PC-3 (cell line): Measurements from ENCODE around the gene IQCE.

Experiments used
- EZH2 ChIP-seq: fragments of 300-600 bp; sonication (generic); IDR thresholded peaks from one replicate; pipeline ENCODE4 v1.6.1; 2017; ENCODE audit warnings: antibody characterized with exemption, mild to moderate bottlenecking, low read length; ENCODE audit not compliant: unreplicated experiment
- TF ChIP-seq, protein P1 (sequence below): fragments of 300-600 bp; sonication (generic); conservative IDR thresholded peaks from 2 replicates; pipeline ENCODE4 v1.5.1; 2017; ENCODE audit warnings: antibody characterized with exemption, low read depth, mild to moderate bottlenecking, low read length

DNA sequence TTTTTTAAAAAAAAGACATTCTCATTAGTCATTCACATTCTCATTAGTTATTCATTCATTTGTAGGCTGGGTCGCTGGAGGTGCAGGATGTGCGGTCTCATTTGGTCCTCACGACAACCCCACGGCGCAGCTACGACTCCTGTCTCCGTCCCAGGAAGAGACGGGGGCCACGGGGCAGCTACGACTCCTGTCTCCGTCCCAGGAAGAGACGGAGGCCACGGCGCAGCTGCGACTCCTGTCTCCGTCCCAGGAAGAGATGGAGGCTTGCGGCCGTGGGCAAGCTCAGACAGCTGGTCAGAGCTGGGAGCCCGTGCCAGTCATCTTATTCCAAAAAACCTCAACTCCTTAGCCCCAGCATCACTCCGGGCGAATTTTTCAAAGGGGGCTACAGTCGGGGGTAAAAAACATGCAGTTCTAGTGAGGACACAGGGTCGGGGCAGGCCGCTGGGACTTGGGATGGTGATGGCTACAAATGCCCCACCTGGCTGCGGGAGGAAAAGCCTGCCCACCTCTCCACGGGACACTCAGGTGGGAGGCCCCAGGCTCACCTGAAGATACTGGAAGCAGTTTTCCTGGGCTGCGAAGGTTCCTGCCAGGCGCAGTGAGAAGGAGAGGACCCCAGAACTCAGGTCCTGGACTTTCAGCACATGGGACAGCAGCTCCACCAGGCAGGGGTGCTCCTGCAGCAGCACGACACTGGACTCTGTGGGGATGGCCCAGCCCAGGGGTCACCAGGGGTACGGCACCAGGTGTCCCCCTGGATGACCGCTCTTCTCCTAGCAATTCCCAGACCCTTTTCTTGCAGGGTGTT is 11.8 kb upstream of the IQCE start:
- TF ChIP-seq, protein P1, sequence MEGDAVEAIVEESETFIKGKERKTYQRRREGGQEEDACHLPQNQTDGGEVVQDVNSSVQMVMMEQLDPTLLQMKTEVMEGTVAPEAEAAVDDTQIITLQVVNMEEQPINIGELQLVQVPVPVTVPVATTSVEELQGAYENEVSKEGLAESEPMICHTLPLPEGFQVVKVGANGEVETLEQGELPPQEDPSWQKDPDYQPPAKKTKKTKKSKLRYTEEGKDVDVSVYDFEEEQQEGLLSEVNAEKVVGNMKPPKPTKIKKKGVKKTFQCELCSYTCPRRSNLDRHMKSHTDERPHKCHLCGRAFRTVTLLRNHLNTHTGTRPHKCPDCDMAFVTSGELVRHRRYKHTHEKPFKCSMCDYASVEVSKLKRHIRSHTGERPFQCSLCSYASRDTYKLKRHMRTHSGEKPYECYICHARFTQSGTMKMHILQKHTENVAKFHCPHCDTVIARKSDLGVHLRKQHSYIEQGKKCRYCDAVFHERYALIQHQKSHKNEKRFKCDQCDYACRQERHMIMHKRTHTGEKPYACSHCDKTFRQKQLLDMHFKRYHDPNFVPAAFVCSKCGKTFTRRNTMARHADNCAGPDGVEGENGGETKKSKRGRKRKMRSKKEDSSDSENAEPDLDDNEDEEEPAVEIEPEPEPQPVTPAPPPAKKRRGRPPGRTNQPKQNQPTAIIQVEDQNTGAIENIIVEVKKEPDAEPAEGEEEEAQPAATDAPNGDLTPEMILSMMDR = no peak
- no peak for TF ChIP-seq EZH2
